SJCRH30 (cell line): ENCODE results near the gene GNAT1. TPM values are rescaled to one million over a fixed set of nuclear protein-coding genes. Genes with fewer than 3 reads are reported as not detected.
"Not testable (repeated sequence)": the region's sequence is repeated elsewhere in the genome, so short reads cannot be mapped to it uniquely, and the experiment has no call there.

Source experiments
- DNase-seq, 2 experiments: peaks; one replicate each; pipeline ENCODE4 v3.0.0-alpha.2; 2015 to 2020
- H3K27ac ChIP-seq: fragments of 250-450 bp; sonication (Bioruptor Pico); 2 replicates; pipeline ENCODE4 v1.5.1; 2020; ENCODE audit warnings: mild to moderate bottlenecking, moderate library complexity
- H3K27me3 ChIP-seq: fragments of 250-450 bp; sonication (Bioruptor Pico); 2 replicates; pipeline ENCODE4 v1.5.1; 2020; ENCODE audit warnings: mild to moderate bottlenecking, moderate library complexity
- H3K36me3 ChIP-seq: fragments of 250-450 bp; sonication (Bioruptor Pico); 2 replicates; pipeline ENCODE4 v1.5.1; 2020; ENCODE audit warnings: mild to moderate bottlenecking, moderate library complexity
- H3K4me1 ChIP-seq: fragments of 250-450 bp; sonication (Bioruptor Pico); 2 replicates; pipeline ENCODE4 v1.5.1; 2020; ENCODE audit warnings: mild to moderate bottlenecking, moderate library complexity
- H3K4me3 ChIP-seq: fragments of 250-450 bp; sonication (Bioruptor Pico); 2 replicates; pipeline ENCODE4 v1.5.1; 2020; ENCODE audit warnings: mild to moderate bottlenecking, moderate library complexity
- H3K9me3 ChIP-seq: fragments of 250-450 bp; sonication (Bioruptor Pico); replicated peaks from 2 replicates; pipeline ENCODE4 v1.5.1; 2020; ENCODE audit warnings: mild to moderate bottlenecking, moderate library complexity
- total RNA-seq: library from RNA; depleted of rRNA; stranded (reverse); fragments of >200 nt; shearing (Covaris generic); gene quantifications from 2 replicates; pipeline ENCODE4 v1.2.3, GENCODE V29; 2014

GNAT1 gene
- total RNA-seq, 1 experiment from 2014 or later, result 0.14 TPM

- no peak for DNase-seq
- H3K9me3 ChIP-seq, result no peaks in the 10 kb centered on the region
- no peaks in the 10 kb centered on the region; the same call in 1 of the 2 replicates for H3K4me1 ChIP-seq
Observed at GRCh38 chr3:50210510-50211367, 19.3 kb downstream of the GNAT1 start.

GRCh38 chr3:50211368-50211717 lies 19.9 kb downstream of the GNAT1 start:
- not testable (repeated sequence) for H3K9me3 ChIP-seq, H3K36me3 ChIP-seq, H3K27me3 ChIP-seq

More at GRCh38 chr3:50210510-50211367, 19.3 kb downstream of the GNAT1 start:
- no peaks in the 10 kb centered on the region; the same call in 1 of the 2 replicates for H3K27me3 ChIP-seq
- H3K4me3 ChIP-seq, result no peak overlapping the region
- H3K27ac ChIP-seq, result no peak overlapping the region
- no peaks in the 10 kb centered on the region for H3K36me3 ChIP-seq

GRCh38 chr3:50211930-50212329 lies 20.5 kb downstream of the GNAT1 start:
- Histone ChIP-seq H3K27ac (no peak overlapping the region), H3K4me1 (no peaks in the 10 kb centered on the region; the same call in 1 of the 2 replicates), H3K9me3 (no peaks in the 10 kb centered on the region), H3K36me3 (no peaks in the 10 kb centered on the region), H3K4me3 (no peak overlapping the region), H3K27me3 (no peaks in the 10 kb centered on the region)
- DNase-seq, result no peak

More at GRCh38 chr3:50211368-50211717, 19.9 kb downstream of the GNAT1 start:
- DNase-seq, H3K4me3 ChIP-seq, H3K4me1 ChIP-seq, H3K27ac ChIP-seq: not testable (repeated sequence)

GRCh38 chr3:50212502-50212901 lies 21.1 kb downstream of the GNAT1 start:
- no peak overlapping the region for H3K27ac ChIP-seq
- no peak overlapping the region for H3K4me3 ChIP-seq
- H3K36me3 ChIP-seq, result no peaks in the 10 kb centered on the region
- H3K4me1 ChIP-seq, result no peaks in the 10 kb centered on the region; the same call in 1 of the 2 replicates
- DNase-seq, result no peak
- H3K27me3 ChIP-seq, result no peaks in the 10 kb centered on the region
- H3K9me3 ChIP-seq, result no peaks in the 10 kb centered on the region

GRCh38 chr3:50212971-50213370 lies 21.6 kb downstream of the GNAT1 start:
- Histone ChIP-seq H3K27me3 (no peaks in the 10 kb centered on the region), H3K4me1 (no peaks in the 10 kb centered on the region; the same call in 1 of the 2 replicates), H3K4me3 (no peak overlapping the region), H3K9me3 (no peaks in the 10 kb centered on the region), H3K27ac (no peak overlapping the region), H3K36me3 (no peaks in the 10 kb centered on the region)
- no peak for DNase-seq

- no peak overlapping the region for H3K4me3 ChIP-seq
- H3K27ac ChIP-seq, result no peak overlapping the region
- no peaks in the 10 kb centered on the region for H3K9me3 ChIP-seq
- no peaks in the 10 kb centered on the region for H3K27me3 ChIP-seq
- H3K36me3 ChIP-seq, result no peaks in the 10 kb centered on the region
- DNase-seq, result no peak
- no peaks in the 10 kb centered on the region; the same call in 1 of the 2 replicates for H3K4me1 ChIP-seq
Observed at GRCh38 chr3:50213373-50213772, 22.0 kb downstream of the GNAT1 start.

GRCh38 chr3:50214824-50215223 lies 23.4 kb downstream of the GNAT1 start:
- H3K4me3 ChIP-seq, result no peak overlapping the region
- no peaks in the 10 kb centered on the region for H3K27me3 ChIP-seq
- no peak overlapping the region for H3K27ac ChIP-seq
- no peaks in the 10 kb centered on the region for H3K4me1 ChIP-seq
- no peak for DNase-seq
- H3K9me3 ChIP-seq, result no peaks in the 10 kb centered on the region
- H3K36me3 ChIP-seq, result no peaks in the 10 kb centered on the region

- Histone ChIP-seq H3K27ac (no peak overlapping the region), H3K9me3 (no peaks in the 10 kb centered on the region), H3K4me3 (no peak overlapping the region), H3K4me1 (no peaks in the 10 kb centered on the region), H3K27me3 (no peaks in the 10 kb centered on the region), H3K36me3 (no peaks in the 10 kb centered on the region)
- no peak for DNase-seq
Observed at GRCh38 chr3:50215529-50215928, 24.1 kb downstream of the GNAT1 start.

GRCh38 chr3:50217681-50218080 lies 26.3 kb downstream of the GNAT1 start:
- no peak overlapping the region for H3K4me3 ChIP-seq

GRCh38 chr3:50218448-50218847 lies 27.0 kb downstream of the GNAT1 start:
- Histone ChIP-seq H3K27me3 (no peaks in the 10 kb centered on the region), H3K9me3 (no peaks in the 10 kb centered on the region), H3K36me3 (no peaks in the 10 kb centered on the region), H3K4me1 (no peaks in the 10 kb centered on the region), H3K27ac (no peak overlapping the region), H3K4me3 (no peak overlapping the region)
- no peak for DNase-seq

More at GRCh38 chr3:50217681-50218080, 26.3 kb downstream of the GNAT1 start:
- DNase-seq, result no peak
- no peaks in the 10 kb centered on the region for H3K36me3 ChIP-seq
- H3K9me3 ChIP-seq, result no peaks in the 10 kb centered on the region
- no peaks in the 10 kb centered on the region for H3K27me3 ChIP-seq
- no peak overlapping the region for H3K27ac ChIP-seq
- H3K4me1 ChIP-seq, result no peaks in the 10 kb centered on the region

GRCh38 chr3:50219285-50219684 lies 27.9 kb downstream of the GNAT1 start:
- no peak overlapping the region for H3K4me3 ChIP-seq
- no peaks in the 10 kb centered on the region for H3K4me1 ChIP-seq
- H3K27me3 ChIP-seq, result no peaks in the 10 kb centered on the region
- DNase-seq, result no peak
- H3K27ac ChIP-seq, result no peak overlapping the region
- no peaks in the 10 kb centered on the region for H3K36me3 ChIP-seq
- no peaks in the 10 kb centered on the region for H3K9me3 ChIP-seq

- H3K4me3 ChIP-seq, result no peak overlapping the region
- H3K36me3 ChIP-seq, result no peaks in the 10 kb centered on the region
- H3K4me1 ChIP-seq, result no peaks in the 10 kb centered on the region
- no peaks in the 10 kb centered on the region for H3K9me3 ChIP-seq
- H3K27me3 ChIP-seq, result no peaks in the 10 kb centered on the region
- no peak for DNase-seq
- no peak overlapping the region for H3K27ac ChIP-seq
Observed at GRCh38 chr3:50220109-50220508, 28.7 kb downstream of the GNAT1 start.

- no peak for DNase-seq
- H3K36me3 ChIP-seq, result no peaks in the 10 kb centered on the region
- H3K9me3 ChIP-seq, result no peaks in the 10 kb centered on the region
- H3K27me3 ChIP-seq, result no peaks in the 10 kb centered on the region
- no peak overlapping the region for H3K27ac ChIP-seq
- no peak overlapping the region for H3K4me3 ChIP-seq
- no peaks in the 10 kb centered on the region for H3K4me1 ChIP-seq
Observed at GRCh38 chr3:50221051-50221410, 29.6 kb downstream of the GNAT1 start.

- H3K4me3 ChIP-seq, result no peak overlapping the region
- no peaks in the 10 kb centered on the region for H3K27me3 ChIP-seq
- no peak overlapping the region for H3K27ac ChIP-seq
- no peaks in the 10 kb centered on the region for H3K9me3 ChIP-seq
- no peak for DNase-seq
- H3K4me1 ChIP-seq, result no peaks in the 10 kb centered on the region
- H3K36me3 ChIP-seq, result no peaks in the 10 kb centered on the region
Observed at GRCh38 chr3:50221411-50222168, 30.2 kb downstream of the GNAT1 start.

GRCh38 chr3:50222169-50222528 lies 30.7 kb downstream of the GNAT1 start:
- H3K36me3 ChIP-seq, result no peaks in the 10 kb centered on the region
- no peaks in the 10 kb centered on the region for H3K9me3 ChIP-seq
- H3K27ac ChIP-seq, result no peak overlapping the region
- no peaks in the 10 kb centered on the region for H3K27me3 ChIP-seq
- DNase-seq, result no peak
- no peak overlapping the region for H3K4me3 ChIP-seq
- H3K4me1 ChIP-seq, result no peaks in the 10 kb centered on the region
